NCI-H748 (cell line): ENCODE results near the gene MTAP.
"Not testable (repeated sequence)": the region's sequence is repeated elsewhere in the genome, so short reads cannot be mapped to it uniquely, and the experiment has no call there.

Experiments used
- DNase-seq: peaks from one replicate; lab custom pipeline; 2025; ENCODE audit not compliant: unreplicated experiment; lab: John Stamatoyannopoulos, UW

MTAP gene

GRCh38 chr9:21906881-21907280 lies 104.4 kb downstream of the MTAP start:
- no peak for DNase-seq

DNA sequence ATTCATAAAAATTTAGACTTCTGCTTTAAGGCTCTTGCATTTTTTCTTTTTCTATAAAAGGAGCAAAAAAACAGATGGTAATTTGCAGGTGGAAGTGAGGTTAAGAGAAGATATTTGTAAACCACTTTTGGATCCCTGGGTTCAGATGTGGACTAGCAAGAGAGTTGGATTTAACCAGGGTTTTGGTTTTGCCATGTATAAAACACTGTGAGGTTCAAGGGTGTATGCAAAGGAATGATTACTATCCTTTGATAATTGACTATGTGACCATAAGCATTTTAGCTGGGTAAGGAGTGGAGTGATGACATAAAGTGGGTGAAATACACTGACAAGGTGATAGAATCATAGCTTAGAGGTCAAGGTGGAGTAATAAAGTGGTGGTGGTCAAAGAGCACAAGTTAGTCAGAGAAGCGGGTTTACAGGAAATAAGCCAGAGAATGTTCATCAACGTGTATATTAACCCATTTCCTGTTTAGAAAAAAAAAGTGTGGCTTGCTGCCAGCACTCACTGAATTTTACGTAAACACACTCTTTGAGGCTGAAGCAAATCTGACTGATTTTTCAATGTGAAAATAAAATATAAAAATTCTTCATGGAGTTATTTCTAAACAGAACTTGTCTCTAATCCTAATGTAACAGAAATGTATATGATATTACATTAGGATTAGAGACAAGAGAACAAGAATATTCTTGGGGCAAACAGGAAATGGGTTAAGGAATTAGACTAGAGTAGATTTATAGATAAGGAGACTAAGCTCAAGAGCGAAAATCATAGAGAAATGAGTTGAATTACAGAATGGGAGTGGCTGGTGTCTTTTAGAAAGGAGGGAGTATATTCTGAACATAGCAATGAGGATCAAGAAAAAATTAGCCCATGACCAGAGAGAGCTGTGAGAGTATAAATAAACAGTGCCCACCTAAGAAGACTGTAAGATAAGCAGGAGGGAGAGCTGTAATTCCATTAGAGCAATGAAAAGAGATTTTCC lies 117.2 kb downstream of the MTAP start:
- peak; percentile 34 for DNase-seq

DNA sequence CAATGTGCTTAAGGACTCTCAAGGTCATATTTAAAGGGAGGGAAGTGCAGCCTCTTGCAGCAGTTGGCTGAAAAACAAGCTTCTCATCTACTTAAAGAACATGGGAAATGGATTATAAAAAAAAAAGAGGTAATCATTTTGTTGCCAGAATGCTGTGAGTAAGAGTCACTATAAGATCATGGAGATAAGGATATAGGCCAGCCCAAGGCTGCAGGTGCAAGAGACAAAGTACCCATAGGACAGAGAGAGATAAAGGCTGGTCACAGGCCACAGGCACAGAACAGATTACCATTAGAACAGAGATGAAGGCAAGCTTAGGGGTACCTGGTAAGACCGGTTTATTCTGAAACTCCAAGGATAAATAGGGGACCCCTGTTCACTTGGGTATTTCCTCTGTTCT lies 121.3 kb downstream of the MTAP start:
- no peak for DNase-seq

- no peak for DNase-seq
Observed at GRCh38 chr9:21927752-21928151, 125.3 kb downstream of the MTAP start.

GRCh38 chr9:21931428-21931827 lies 129.0 kb downstream of the MTAP start:
- no peak for DNase-seq

- no peak for DNase-seq
Observed at GRCh38 chr9:21933281-21933680, 130.8 kb downstream of the MTAP start.

- no peak for DNase-seq
Observed at GRCh38 chr9:21933865-21934264, 131.4 kb downstream of the MTAP start.

GRCh38 chr9:21935631-21936030 lies 133.2 kb downstream of the MTAP start:
- no peak for DNase-seq

GRCh38 chr9:21936161-21936560 lies 133.7 kb downstream of the MTAP start:
- no peak for DNase-seq

DNA sequence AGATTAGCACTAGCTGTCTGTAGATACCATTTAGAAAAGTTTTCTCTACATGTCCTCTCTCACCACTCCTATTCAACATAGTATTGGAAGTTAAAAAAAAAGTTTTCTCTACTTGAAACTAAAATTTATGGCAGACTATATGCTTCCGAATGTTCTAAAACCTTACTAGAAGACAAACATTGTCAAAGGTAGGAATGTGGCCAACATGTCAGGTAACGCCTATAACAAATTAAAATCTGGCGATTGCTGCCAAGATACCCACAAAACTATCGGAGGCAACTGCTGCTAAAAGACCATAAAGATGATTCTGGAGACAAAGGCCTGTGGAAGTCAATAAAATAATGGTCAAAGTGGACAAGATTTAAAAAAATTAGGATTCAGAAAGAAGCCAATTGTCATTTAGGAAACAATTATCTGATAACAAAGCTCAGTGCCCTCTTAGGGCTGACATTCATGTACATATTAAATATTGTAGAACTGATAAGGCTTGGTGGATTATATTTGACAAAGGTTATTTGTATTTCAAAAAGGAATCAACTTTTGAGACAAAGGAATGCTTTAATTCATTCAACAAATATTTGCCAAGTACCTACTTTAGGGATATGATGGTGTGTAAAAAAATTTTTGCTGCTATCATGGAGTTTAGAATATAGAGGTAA lies 139.0 kb downstream of the MTAP start:
- DNase-seq = no peak

DNA sequence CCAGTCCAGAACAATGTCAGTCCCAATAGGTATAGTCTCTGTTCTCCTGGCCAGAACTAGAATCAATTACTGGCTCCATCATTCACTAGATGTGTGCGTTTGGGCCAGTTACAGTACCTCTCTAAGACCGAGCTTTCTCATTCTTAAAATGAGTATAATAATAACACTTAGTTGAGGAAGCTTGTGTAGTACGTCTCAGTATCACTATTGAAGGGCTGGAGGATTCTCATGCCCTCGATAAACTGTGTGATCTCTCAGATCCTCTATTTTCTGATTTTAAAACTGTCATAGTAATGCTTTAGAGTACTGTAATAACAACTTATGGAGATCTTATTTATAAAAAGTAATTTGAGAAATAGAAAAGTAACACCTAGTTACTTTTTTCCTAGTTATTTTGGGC lies 141.0 kb downstream of the MTAP start:
- no peak for DNase-seq

DNA sequence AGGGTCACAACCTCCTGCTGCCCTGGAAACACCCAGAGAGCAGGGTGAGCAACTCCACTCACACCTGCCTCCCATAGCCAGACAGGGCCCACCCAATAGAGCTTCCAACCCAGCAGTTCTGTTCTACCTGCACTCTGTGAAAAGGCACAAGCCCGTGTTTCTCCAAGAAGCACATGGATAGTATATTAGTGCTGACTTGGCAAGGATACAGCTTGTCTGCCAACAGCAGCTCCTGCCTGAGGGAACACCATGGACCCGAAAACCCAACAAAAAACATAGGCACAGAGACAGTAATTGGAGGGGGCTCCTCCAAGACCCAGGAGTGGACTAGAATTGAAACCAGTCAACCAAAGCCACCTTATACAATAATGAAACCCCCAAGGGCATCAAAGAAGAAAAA lies 143.2 kb downstream of the MTAP start:
- DNase-seq = no peak

GRCh38 chr9:21958833-21959232 lies 156.4 kb downstream of the MTAP start:
- no peak for DNase-seq

GRCh38 chr9:21959268-21959667 lies 156.8 kb downstream of the MTAP start:
- not testable (repeated sequence) for DNase-seq

DNA sequence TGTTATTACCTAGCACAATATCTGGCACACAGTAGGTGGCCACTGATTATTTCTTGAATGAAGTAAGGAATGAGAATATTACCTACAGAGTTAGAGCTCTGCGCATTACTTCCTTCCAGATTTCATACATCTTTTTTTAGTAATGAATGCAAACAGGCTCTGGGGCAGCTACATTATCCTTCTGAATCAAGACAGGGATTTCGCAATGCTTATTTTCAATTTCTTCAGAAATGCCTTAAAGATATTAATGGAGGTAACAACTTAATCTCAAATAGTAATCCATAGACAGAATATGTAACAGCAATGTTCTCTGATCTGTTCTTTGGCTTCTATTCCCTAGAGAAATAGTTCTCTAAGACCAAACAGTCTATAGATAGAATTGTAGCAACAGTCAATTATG lies 159.1 kb downstream of the MTAP start:
- DNase-seq = no peak

DNA sequence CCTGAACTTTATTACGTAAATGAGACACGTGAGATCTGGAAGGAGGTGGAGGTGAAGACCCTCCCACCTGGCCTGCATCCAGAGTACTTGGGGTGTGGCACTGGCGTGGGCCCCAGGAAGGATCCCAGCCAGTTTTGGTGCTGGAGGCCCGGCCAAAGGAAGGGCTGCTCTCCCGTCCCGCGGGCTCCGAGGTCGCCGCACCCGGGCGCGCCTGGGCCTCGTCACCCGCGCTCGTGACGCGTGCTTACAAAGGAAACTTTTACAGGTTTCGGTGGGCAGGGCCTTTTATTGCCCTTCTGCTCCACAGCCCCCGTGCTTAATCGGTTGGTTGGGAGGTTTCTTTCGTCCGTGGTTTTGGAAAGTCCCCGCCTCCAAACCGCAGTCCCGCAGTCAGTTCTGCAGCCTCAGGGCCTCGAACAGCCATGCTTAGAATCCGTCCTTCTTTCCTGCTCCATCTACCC lies 162.5 kb downstream of the MTAP start:
- no peak for DNase-seq

- no peak for DNase-seq
Observed at GRCh38 chr9:21965401-21965951, 163.0 kb downstream of the MTAP start.

- DNase-seq = no peak
Observed at GRCh38 chr9:21966140-21966851, 163.9 kb downstream of the MTAP start.

DNA sequence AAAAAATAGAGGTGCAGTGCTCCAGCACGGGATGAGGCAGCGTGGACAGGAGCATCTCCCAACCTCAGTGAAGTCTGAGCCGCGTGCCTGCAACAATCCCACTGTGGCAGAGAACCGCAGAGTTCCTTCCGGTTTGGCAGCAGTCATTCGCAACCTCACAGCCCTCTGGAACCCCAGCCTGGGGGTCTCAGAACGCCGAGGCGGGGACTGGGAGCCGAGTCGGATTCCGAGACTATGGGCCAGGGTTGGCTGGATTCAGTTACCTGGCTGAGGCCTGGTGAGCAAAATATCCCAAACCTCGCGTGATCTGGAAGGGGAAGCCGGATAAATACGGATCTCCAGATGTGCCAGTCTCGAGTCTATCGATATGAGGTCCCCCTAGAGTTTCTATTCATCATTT lies 164.7 kb downstream of the MTAP start:
- DNase-seq = no peak

- no peak for DNase-seq
Observed at GRCh38 chr9:21967702-21968101, 165.3 kb downstream of the MTAP start.

DNA sequence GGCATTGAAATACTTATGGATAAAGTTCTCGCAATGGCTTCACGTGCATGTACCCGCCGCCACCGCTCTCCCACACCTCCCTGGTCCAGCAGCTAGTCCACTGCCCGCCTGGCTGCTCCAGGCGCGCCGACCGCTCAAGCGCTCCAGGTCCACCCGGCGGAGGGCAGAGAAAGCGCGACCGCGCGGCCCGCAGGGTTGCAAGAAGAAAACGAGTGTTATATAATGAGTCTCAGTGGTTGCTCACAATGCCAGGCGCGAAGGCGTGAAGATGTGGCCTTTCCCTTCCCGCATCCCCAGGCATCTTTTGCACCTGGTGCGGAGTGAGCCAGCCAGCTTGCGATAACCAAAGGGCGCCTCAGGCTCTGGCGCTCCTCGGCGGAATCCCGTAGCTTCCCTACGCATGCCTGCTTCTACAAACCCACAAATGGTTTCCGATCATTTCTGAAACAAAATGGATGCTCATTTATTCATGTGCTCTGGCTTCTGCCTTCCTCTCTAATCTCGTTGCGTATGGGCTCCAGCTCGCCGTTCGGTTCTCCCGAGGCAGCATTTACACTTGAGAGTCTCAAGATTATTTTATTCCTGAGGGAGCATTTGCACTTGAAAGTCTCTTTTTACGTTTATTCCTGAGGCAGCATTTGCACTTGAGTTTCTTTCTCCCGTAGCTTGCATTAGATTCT lies 166.0 kb downstream of the MTAP start:
- no peak for DNase-seq
